GM12878 (cell line): ENCODE data around the gene ANGEL1.

Experiments used
- CTCF ChIP-seq, 3 experiments: IDR thresholded peaks in 2 of 3; conservative IDR thresholded peaks in 1 of 3; 2 replicates each; pipeline ENCODE4 v1.5.1; 2011; ENCODE audit warnings: low read depth in 3 of 3, low read length in 3 of 3, mild to moderate bottlenecking in 3 of 3, control low read depth in 2 of 3, moderate library complexity in 2 of 3, inconsistent platforms in 1 of 3, mixed read lengths in 1 of 3; ENCODE audit not compliant: control insufficient read depth in 2 of 3, insufficient read depth in 1 of 3; ENCODE audit errors: extremely low read depth in 1 of 3
- FOXK2 ChIP-seq: fragments of 450-650 bp; IDR thresholded peaks from 2 replicates; pipeline ENCODE4 v1.6.1; 2017; ENCODE audit warnings: mild to moderate bottlenecking, moderate library complexity
- SRF ChIP-seq, 2 experiments: IDR thresholded peaks; 2 replicates each; pipeline ENCODE4 v1.6.1; 2011; ENCODE audit warnings: low read depth in 2 of 2, low read length in 2 of 2, mild to moderate bottlenecking in 1 of 2, moderate library complexity in 1 of 2

GRCh38 chr14:76782115-76782884 is 30.4 kb downstream of the ANGEL1 start:
- TF ChIP-seq SRF (IDR thresholded peaks at IDR 0.05; ENCODE audit: low read depth in 2 of 2, low read length in 2 of 2), result no peak
- TF ChIP-seq FOXK2, result no peak
- TF ChIP-seq CTCF (IDR thresholded peaks at IDR 0.05 in 2 of 3, conservative IDR thresholded peaks at IDR 0.05 in 1 of 3; ENCODE audit: control insufficient read depth in 2 of 3, extremely low read depth in 1 of 3, insufficient read depth in 1 of 3, low read depth in 3 of 3, low read length in 3 of 3), result no peak
